ENCODE results near the gene ADAMTS9.

DNA sequence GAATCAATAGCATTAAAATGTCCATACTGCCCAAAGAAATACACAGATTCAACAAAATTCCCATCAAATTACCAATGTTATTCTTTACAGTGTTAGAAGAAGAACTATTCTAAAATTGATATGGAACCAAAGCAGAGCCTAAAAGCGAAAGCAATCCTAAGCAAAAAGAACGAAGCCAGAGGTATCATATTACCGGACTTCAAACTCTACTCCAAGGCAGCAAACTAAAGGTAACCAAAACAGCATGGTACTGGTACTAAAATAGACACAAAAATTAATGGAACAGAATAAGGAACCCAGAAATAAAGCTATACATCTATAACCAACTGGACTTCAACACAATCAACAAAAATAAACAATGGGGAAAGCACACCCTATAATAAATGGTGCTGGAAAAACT, 167.5 kb downstream of the ADAMTS9 start:
- TF ChIP-seq, protein P1, sequence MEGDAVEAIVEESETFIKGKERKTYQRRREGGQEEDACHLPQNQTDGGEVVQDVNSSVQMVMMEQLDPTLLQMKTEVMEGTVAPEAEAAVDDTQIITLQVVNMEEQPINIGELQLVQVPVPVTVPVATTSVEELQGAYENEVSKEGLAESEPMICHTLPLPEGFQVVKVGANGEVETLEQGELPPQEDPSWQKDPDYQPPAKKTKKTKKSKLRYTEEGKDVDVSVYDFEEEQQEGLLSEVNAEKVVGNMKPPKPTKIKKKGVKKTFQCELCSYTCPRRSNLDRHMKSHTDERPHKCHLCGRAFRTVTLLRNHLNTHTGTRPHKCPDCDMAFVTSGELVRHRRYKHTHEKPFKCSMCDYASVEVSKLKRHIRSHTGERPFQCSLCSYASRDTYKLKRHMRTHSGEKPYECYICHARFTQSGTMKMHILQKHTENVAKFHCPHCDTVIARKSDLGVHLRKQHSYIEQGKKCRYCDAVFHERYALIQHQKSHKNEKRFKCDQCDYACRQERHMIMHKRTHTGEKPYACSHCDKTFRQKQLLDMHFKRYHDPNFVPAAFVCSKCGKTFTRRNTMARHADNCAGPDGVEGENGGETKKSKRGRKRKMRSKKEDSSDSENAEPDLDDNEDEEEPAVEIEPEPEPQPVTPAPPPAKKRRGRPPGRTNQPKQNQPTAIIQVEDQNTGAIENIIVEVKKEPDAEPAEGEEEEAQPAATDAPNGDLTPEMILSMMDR (IDR thresholded peaks at IDR 0.05), result no peak
- no peak for TF ChIP-seq POLR2AphosphoS5 (IDR thresholded peaks at IDR 0.05)
- no peak for TF ChIP-seq POLR2A (IDR thresholded peaks at IDR 0.05)
- no peak for TF ChIP-seq EP300 (IDR thresholded peaks at IDR 0.05; ENCODE audit: low read depth)
